ENCODE data around the gene POC1A.

GRCh38 chr3:52077925-52078324 is 76.3 kb downstream of the POC1A start:
- no peak for TF ChIP-seq CTCF (IDR thresholded peaks at IDR 0.05; ENCODE audit: low read depth, low read length, poor library complexity, severe bottlenecking)
- no peak for TF ChIP-seq EZH2phosphoT487 (IDR thresholded peaks at IDR 0.05; ENCODE audit: borderline replicate concordance, low read length)
